ENCODE results near the gene LCN6. TPM values are rescaled to one million over a fixed set of nuclear protein-coding genes. Genes with fewer than 3 reads are reported as not detected.
A peak's percentile ranks its signal among the peaks of the same experiment; 100 is the strongest.

LCN6 gene
- total and polyA plus RNA-seq, 9 of the 15 experiments (the other 6 are each of a cell fraction or from before 2014, with no cell fraction given) = 0.10 to 0.45 (median 0.37) TPM; not detected in 5

DNA sequence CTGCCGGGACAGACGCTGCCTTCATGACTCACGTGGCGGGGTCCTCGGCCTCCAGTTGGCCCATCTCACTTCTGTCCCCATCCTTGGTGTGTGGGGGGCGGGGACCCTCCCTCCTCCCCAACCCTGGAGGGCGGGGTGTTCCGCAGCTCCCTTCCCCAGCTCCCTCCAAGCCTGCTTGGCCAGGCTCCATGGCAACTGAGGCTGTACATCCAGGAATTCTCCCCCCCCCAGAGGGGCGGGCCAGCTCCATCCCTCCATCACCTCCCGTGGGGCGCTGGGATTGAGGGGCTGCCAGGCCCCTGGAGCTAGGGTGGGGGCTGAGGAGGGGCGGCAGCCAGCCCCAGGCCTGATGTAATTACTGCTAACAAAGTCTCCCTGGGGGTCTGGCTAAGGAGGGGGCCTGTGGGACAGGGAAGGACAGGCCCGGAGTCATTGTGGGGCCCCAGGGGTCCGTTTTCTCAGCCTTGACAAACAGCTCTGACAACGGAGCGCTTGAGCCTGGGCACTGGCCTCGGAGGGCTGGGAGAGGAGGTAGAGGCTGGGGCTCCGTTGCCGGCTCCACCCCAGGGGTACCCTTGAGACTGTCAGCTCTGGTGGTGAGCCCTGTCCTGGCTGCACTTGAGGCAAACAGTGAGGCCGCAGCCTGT, 28.0 kb downstream of the LCN6 start (continued):
- TF ChIP-seq UBTF (IDR thresholded peaks at IDR 0.05; ENCODE audit: borderline replicate concordance in 1 of 2, low read depth in 2 of 2, low read length in 2 of 2) = no peak
- TF ChIP-seq, protein P1, sequence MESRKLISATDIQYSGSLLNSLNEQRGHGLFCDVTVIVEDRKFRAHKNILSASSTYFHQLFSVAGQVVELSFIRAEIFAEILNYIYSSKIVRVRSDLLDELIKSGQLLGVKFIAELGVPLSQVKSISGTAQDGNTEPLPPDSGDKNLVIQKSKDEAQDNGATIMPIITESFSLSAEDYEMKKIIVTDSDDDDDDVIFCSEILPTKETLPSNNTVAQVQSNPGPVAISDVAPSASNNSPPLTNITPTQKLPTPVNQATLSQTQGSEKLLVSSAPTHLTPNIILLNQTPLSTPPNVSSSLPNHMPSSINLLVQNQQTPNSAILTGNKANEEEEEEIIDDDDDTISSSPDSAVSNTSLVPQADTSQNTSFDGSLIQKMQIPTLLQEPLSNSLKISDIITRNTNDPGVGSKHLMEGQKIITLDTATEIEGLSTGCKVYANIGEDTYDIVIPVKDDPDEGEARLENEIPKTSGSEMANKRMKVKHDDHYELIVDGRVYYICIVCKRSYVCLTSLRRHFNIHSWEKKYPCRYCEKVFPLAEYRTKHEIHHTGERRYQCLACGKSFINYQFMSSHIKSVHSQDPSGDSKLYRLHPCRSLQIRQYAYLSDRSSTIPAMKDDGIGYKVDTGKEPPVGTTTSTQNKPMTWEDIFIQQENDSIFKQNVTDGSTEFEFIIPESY (CRISPR knock-in tag; IDR thresholded peaks at IDR 0.05) = peak; percentile 43; the same call in 1 of the 2 replicates
- TF ChIP-seq SUPT5H (IDR thresholded peaks at IDR 0.05) = 0 out of 2 replicates have a peak, but pooled peaks have one; percentile 13
- no peak for TF ChIP-seq ZNF253 (CRISPR knock-in tag; conservative IDR thresholded peaks at IDR 0.05)
- no peak for TF ChIP-seq GABPB2 (CRISPR knock-in tag; conservative IDR thresholded peaks at IDR 0.05)
- TF ChIP-seq HMBOX1 (IDR thresholded peaks at IDR 0.05) = no peak
- peak; percentile 51 for TF ChIP-seq POLR2G (IDR thresholded peaks at IDR 0.05; ENCODE audit: low read depth, low read length)
- 0 out of 2 replicates have a peak, but pooled peaks have one; percentile 19 for TF ChIP-seq PTBP1 (IDR thresholded peaks at IDR 0.05; ENCODE audit: low read depth, low read length)
- no peak for TF ChIP-seq ILF3 (IDR thresholded peaks at IDR 0.05; ENCODE audit: borderline replicate concordance)

Data from K562 (cell line).